Choroid plexus epithelial cell (primary cell): ENCODE measurements around the gene SUSD4.

Experiments used
- DNase-seq: peaks from one replicate; pipeline ENCODE4 v3.0.0-alpha.2; 2010; ENCODE audit warnings: low read depth
- H3K4me3 ChIP-seq: 2 replicates; pipeline ENCODE4 v1.5.1; 2011; ENCODE audit warnings: low read depth, mild to moderate bottlenecking, control low read depth, low read length, moderate library complexity
- TF ChIP-seq, protein P1 (sequence below): conservative IDR thresholded peaks from 2 replicates; pipeline ENCODE4 v1.5.1; 2011; ENCODE audit warnings: low read depth, mild to moderate bottlenecking, control low read depth, inconsistent platforms, low read length, moderate library complexity

Gene SUSD4

GRCh38 chr1:223313415-223313754 is 50.6 kb downstream of the SUSD4 start:
- TF ChIP-seq, protein P1, sequence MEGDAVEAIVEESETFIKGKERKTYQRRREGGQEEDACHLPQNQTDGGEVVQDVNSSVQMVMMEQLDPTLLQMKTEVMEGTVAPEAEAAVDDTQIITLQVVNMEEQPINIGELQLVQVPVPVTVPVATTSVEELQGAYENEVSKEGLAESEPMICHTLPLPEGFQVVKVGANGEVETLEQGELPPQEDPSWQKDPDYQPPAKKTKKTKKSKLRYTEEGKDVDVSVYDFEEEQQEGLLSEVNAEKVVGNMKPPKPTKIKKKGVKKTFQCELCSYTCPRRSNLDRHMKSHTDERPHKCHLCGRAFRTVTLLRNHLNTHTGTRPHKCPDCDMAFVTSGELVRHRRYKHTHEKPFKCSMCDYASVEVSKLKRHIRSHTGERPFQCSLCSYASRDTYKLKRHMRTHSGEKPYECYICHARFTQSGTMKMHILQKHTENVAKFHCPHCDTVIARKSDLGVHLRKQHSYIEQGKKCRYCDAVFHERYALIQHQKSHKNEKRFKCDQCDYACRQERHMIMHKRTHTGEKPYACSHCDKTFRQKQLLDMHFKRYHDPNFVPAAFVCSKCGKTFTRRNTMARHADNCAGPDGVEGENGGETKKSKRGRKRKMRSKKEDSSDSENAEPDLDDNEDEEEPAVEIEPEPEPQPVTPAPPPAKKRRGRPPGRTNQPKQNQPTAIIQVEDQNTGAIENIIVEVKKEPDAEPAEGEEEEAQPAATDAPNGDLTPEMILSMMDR: no peak
- no peak for DNase-seq
- no peak overlapping the region for H3K4me3 ChIP-seq

DNA sequence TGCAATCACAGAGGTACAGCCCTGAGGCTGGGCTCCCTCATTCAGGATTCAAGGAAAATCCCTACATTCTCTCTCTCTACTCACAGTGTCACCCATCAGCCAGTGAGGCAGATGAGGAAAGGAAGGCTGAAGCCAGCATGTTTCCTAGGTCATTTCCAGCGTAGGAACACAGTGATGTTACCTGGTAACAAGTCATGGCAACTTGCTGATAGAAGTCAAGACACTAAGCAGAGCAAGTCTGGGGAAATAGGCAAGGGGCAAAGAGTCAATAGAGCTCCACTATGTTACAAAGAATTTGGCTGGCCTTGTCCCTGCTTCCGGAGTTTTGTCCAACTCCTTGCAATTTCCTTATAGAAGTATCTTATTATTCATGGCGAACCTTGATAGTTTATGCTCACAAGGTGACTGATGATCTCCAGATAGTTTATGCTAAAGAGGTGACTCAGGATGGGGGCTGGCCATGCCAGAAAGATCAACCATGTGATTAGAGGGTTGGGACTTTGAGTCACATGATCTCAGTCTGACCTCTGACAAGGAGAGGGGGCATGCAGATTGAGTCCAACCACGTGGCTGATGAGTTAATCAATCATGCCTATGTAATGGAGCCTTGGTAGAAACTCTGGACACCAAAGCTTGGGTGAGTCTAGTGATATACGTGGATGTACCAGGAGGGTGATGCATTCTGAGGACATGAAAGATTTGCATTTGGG is 51.1 kb downstream of the SUSD4 start:
- DNase-seq: no peak
- H3K4me3 ChIP-seq: no peak overlapping the region
- TF ChIP-seq, protein P1: no peak

GRCh38 chr1:223312273-223312672 is 51.7 kb downstream of the SUSD4 start:
- no peak for DNase-seq
- TF ChIP-seq, protein P1: no peak
- H3K4me3 ChIP-seq: no peak overlapping the region

DNA sequence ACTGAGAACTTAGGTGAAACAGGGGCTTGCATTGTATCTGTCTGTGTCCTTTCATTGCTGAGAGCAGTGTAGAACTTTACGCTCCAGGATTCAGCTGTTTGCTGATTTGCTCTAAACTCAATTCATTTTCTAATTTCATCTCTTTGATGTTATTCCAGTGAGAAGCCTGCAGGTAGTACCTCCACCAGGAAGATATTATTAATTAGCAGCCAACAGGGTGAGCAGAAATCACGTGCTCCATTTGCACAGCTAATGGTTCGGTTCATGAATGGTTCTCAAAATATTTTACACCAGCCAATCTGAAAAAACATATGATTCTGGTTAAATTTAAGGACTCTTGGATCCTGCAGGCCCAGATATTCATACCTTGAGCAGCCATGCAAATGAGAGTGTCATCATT is 52.1 kb downstream of the SUSD4 start:
- DNase-seq: no peak
- H3K4me3 ChIP-seq: no peak overlapping the region
- TF ChIP-seq, protein P1: no peak

- no peak for DNase-seq
- TF ChIP-seq, protein P1: no peak
- H3K4me3 ChIP-seq: no peak overlapping the region
These were observed 55.8 kb downstream of the SUSD4 start for GRCh38 chr1:223308136-223308535.

GRCh38 chr1:223307544-223307943 is 56.4 kb downstream of the SUSD4 start:
- H3K4me3 ChIP-seq: no peak overlapping the region
- TF ChIP-seq, protein P1: no peak
- no peak for DNase-seq

DNA sequence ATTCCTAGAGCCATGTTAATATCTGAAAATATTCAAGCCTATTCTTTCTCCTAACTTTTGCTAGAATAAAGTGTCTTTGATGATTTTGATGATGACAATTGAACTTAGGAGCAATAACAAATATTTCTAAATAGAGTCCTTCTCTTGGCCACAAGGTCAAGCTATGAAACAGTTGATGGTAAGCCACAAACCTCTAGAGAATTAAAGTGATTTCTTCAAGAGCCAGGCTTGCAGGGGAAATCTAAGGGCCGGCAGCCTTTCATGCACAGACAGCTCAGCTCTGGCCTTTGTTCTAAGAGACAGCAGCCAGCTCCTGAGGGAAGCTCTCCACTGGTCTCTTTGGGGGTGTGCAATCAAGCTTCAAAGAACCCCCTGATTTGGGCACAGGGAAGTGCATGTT is 59.0 kb downstream of the SUSD4 start:
- H3K4me3 ChIP-seq: no peak overlapping the region
- TF ChIP-seq, protein P1: no peak
- DNase-seq: peak; percentile 1
